Measurements from ENCODE around the gene ATP5F1A. TPM values are rescaled to one million over a fixed set of nuclear protein-coding genes. Genes with fewer than 3 reads are reported as not detected.

The ATP5F1A gene
- total RNA-seq, 1 donor from 2014 or later: 1,743 TPM

- DNase-seq: no peak
- Histone ChIP-seq H3K27ac (replicated peaks) (no peak overlapping the region), H3K4me1 (peaks cover 58% of the 10 kb centered on the region), H3K9me3 (replicated peaks) (no peaks in the 10 kb centered on the region), H3K36me3 (peaks cover 99% of the 10 kb centered on the region), H3K4me3 (no peak overlapping the region), H3K27me3 (ENCODE audit: low read depth) (no peaks in the 10 kb centered on the region)
- TF ChIP-seq CTCF (IDR thresholded peaks at IDR 0.05; ENCODE audit: borderline replicate concordance): no peak
- intact Hi-C loops (cut with micrococcal nuclease): no loop called here
Measured at GRCh38 chr18:46084431-46084830, 13.7 kb downstream of the ATP5F1A start.

DNA sequence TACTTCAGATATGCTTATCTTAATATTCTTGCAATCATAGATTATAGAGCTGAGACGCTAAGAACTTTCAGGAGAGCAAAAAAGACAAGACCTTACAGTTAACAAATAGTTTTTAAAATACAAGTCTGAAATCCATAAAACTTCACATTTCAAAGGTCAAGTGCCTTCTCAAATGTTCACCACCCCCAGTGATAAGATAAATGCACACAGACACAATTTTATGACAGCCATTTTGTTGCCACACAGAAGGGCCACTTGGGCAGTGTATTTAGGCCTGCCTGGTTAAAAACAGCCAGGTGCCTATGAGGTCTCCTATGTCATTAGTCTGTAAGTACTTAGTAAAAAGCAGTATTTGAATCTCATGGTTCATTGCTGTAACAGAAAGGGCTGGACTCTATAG lies 17.9 kb downstream of the ATP5F1A start:
- no peak overlapping the region for H3K4me3 ChIP-seq
- no peak for DNase-seq
- TF ChIP-seq CTCF (IDR thresholded peaks at IDR 0.05; ENCODE audit: borderline replicate concordance): no peak
- intact Hi-C loops (cut with micrococcal nuclease): no loop called here
- H3K4me1 ChIP-seq: peaks cover 44% of the 10 kb centered on the region
- no peaks in the 10 kb centered on the region for H3K27me3 ChIP-seq (ENCODE audit: low read depth)
- peaks cover 79% of the 10 kb centered on the region for H3K36me3 ChIP-seq
- H3K27ac ChIP-seq (replicated peaks): no peak overlapping the region
- no peaks in the 10 kb centered on the region for H3K9me3 ChIP-seq (replicated peaks)

DNA sequence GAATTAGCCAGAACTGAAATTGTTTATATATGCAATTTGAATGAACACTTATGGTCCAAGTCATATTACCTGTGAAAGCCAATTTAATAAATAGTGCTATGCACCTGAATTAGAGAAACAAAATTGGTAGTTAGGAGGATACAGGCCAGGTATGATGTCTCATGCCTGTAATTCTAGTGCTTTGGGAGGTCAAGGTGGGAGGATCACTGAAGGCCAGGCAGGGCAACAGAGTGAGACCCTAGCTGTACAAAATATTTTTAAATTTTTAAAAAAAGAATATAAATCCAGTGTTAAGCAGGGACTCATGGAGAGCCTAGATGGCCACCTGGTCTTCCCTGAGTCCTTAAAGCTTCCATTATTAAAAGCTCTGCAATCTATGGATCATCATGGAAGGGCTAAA lies 18.8 kb downstream of the ATP5F1A start:
- no peaks in the 10 kb centered on the region for H3K27me3 ChIP-seq (ENCODE audit: low read depth)
- H3K4me3 ChIP-seq: no peak overlapping the region
- intact Hi-C loops (cut with micrococcal nuclease): no loop called here
- DNase-seq: no peak
- H3K9me3 ChIP-seq (replicated peaks): no peaks in the 10 kb centered on the region
- H3K36me3 ChIP-seq: peaks cover 70% of the 10 kb centered on the region
- peaks cover 38% of the 10 kb centered on the region for H3K4me1 ChIP-seq
- TF ChIP-seq CTCF (IDR thresholded peaks at IDR 0.05; ENCODE audit: borderline replicate concordance): no peak
- H3K27ac ChIP-seq (replicated peaks): no peak overlapping the region

DNA sequence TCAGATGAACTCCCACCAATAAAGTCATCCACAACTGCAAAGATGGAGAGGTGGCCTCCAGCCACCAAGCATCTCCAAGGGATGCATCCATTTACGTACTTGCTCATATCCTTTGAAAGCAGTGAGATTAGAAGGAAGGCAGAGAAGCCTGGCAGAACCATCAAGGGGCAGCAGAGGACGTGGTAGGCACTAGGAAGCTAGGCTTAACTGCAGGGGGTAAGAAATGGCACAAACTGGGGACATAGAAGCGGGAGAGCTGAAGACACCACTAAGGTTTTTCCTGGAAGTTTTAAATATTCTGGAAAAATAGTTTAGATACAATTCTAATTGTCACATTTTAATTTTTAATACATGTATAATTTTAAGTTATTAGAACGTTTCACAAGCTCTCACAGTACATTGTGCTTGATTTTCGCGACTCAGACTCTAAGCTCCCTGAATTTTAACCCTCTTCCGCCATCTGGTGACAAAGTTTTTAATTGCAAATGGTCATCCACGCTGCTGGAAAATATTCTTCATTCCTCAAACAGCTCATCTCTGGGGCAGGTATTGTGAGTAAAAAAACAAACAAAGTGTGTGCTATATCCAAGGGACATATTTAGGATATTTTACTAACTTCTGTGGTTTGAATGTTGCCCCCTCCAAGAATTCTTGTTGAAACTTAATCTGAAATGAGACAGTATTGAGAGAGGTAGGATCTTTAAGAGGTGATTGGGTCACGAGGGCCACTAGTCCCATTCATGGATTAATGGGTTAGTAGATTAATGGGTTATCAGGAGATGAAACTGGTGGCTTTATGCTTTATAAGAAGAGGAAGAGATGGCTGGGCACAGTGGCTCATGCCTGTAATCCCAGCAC lies 24.4 kb downstream of the ATP5F1A start:
- H3K27me3 ChIP-seq (ENCODE audit: low read depth): no peaks in the 10 kb centered on the region
- no peaks in the 10 kb centered on the region for H3K9me3 ChIP-seq (replicated peaks)
- DNase-seq: no peak
- no peak overlapping the region for H3K27ac ChIP-seq (replicated peaks)
- intact Hi-C loops (cut with micrococcal nuclease): no loop called here
- peaks cover 45% of the 10 kb centered on the region for H3K4me1 ChIP-seq
- peak; percentile 71 for TF ChIP-seq CTCF (IDR thresholded peaks at IDR 0.05; ENCODE audit: borderline replicate concordance)
- H3K36me3 ChIP-seq: peaks cover 15% of the 10 kb centered on the region
- H3K4me3 ChIP-seq: peak overlapping the region; percentile 76

GRCh38 chr18:46072959-46073358 lies 25.1 kb downstream of the ATP5F1A start:
- Histone ChIP-seq H3K9me3 (replicated peaks) (peaks cover 3% of the 10 kb centered on the region), H3K4me3 (peak overlapping the region; percentile 76), H3K4me1 (peaks cover 38% of the 10 kb centered on the region), H3K27ac (replicated peaks) (no peak overlapping the region), H3K36me3 (peaks cover 8% of the 10 kb centered on the region), H3K27me3 (ENCODE audit: low read depth) (no peaks in the 10 kb centered on the region)
- TF ChIP-seq CTCF (IDR thresholded peaks at IDR 0.05; ENCODE audit: borderline replicate concordance): no peak
- intact Hi-C loops (cut with micrococcal nuclease): no loop called here
- no peak for DNase-seq
